HG02870 (cell line): ENCODE measurements around the gene PLAAT5.
"Not testable (repeated sequence)": the region's sequence is repeated elsewhere in the genome, so short reads cannot be mapped to it uniquely, and the experiment has no call there.

Experiments
- ATAC-seq: cut with Tn5 transposase; IDR thresholded peaks from one replicate; pipeline ENCODE4 v1.9.1; 2021; ENCODE audit warnings: mild to moderate bottlenecking, moderate library complexity; ENCODE audit not compliant: unreplicated experiment

Gene PLAAT5

DNA sequence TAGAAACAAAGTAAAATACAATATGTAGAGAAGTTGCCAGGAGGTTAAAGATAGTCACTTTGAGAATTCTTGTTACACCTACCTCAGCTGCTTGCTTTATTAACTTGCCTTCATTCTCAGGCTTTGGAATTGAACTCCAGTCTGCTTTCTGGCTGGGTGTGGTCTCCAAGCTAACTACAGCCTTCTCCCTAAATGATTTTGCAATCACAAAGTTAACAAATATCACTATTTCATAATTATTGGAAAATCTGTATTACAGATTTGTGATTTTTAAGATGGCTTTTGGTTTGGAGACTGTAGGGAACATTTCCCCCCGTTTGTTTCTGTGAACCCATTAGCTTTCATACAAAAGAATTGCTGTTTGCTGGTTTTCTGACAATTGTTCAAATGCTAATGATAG is 2.2 kb downstream of the PLAAT5 start:
- ATAC-seq = no peak

DNA sequence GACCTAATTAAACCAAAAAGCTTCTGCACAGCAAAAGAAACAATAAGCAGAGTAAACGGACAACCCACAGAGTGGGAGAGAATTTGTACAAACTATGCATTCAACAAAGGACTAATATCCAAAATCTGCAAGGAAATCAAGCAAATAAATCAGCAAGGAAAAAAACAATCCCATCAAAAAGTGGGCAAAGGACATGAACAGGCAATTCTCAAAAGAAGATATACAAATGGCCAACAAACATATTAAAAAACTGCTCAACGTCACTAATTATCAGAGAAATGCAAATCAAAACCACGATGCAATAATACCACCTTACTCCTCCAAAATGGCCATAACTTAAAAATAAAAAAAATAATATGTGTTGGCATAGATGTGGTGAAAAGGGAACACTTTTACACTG is 5.2 kb downstream of the PLAAT5 start:
- ATAC-seq = no peak

DNA sequence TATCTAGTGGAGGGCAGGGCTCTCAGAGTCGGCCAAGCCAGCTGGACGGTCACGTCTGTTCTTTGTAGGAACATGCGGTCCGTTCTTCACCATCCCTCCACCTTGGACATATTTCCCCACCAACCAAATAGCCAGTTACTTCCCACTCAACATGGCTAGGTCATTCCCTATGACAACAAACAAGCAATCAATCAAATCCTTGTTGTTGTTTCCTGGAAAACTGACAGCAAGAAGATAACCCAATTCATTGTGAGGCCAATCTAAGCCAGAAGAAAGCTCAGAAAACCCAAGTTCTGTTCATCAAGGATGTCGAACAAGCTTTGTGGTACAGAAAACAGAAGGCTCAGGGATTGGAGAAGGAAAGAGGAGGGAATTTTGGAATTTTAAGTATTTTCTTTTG is 10.9 kb downstream of the PLAAT5 start:
- no peak for ATAC-seq

DNA sequence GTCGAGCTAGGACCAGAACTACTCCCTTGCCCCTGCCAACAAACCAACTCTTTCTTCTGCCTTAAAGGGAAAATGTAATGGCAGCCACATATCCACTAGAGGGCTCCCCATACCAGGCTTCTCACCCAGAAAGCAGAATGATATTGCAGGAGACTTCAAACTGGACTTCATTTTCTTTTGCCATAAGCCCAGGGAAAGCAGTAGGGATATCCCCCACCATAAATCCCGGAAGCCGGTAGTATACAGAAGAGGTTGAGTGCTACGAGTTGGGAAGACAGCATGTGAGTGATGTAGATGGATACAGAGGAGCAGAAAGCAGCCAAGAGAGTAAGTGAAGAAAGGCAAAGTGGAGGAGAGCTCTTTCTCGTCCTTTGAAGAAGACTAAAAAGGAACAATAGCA is 12.1 kb downstream of the PLAAT5 start:
- ATAC-seq = no peak

DNA sequence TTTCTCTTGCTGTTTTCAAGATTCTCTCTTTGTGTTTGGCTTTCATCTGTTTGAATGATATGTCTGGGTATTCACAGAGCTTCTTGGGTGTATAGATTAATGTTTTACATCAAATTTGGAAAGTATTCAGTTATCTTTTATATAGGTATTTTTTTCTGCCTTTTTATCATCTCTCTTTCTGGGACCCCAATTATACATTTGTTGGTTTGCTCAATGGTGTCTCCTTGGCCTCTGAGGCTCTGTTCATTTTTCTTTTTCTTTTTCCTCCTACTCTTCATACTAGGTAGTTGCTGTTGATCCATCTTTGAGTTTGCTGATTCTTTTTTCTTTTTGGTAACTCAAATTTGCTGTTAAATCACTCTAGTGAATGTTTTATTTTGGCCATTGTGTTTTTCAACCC is 14.3 kb downstream of the PLAAT5 start:
- no peak for ATAC-seq

DNA sequence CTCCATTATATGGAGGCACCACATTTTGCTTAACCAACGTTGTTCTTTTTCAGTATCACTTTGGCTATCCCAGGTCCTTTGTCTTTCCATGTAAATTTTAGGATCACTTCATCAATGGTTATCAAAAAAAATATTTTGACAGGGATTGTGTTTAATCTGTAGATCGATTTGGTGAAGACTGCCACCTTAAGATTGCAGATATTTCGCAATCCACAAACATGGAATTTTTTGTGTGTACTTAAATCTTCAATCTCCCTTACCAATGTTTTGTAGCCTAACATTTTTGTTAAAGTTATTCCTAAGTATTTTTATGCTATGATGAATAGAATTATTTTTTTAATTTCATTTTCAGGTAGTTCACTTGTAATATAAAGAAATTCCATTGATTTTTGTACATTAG is 18.6 kb downstream of the PLAAT5 start:
- no peak for ATAC-seq

DNA sequence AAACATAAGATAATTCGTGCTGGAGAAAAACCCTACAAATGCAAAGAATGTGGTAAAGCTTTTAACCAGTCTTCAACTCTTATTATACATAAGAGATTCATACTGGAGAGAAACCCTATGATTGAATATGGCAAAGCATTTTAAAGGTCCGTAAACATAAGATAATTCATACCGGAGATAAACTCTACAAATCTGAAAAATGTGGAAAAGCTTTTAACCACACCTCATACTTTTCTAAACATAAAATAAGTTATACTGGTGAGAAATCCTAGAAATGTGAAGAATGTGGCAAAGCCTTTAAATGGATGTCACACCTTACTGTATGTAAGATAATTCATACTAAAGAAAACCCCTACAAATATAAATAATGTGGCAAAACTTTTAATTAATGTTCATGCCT is 20.7 kb downstream of the PLAAT5 start:
- ATAC-seq = no peak

DNA sequence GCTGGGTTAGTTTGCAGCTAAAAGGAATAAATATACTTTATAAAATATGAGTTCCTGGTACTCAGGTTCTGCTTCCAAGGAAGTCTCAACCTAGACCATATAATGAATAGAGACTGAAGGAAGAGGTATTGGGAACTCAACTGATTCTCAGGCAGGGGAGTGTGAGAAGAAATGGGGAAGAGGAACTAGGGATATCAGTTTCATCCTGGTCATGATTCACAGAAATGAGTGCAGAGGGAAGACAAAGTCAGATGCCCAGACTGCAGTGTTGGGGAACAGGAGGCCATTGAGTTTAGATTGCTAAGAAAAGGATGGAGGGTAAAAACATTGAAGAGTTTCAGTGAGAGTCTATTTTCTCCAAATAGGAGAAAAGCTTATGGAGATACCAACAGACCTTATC is 28.8 kb downstream of the PLAAT5 start:
- no peak for ATAC-seq

DNA sequence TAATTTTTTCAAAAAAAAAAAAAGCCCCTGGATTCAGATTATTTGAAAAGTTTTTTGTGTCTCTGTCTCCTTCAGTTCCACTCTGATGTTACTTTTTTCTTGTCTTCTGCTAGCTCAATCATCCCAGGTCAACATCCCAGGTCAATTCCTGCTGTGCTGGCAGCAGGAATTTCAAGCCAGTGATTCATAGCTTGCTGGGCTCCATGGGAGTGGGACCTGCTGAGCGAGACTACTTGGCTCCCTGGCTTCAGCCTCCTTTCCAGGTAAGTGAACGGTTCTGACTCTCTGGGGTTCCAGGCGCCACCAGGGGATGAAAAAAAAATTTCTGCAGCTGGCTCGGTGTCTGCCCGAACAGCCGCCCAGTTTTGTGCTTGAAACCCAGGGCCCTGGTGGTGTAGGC is 31.4 kb downstream of the PLAAT5 start:
- no peak for ATAC-seq

DNA sequence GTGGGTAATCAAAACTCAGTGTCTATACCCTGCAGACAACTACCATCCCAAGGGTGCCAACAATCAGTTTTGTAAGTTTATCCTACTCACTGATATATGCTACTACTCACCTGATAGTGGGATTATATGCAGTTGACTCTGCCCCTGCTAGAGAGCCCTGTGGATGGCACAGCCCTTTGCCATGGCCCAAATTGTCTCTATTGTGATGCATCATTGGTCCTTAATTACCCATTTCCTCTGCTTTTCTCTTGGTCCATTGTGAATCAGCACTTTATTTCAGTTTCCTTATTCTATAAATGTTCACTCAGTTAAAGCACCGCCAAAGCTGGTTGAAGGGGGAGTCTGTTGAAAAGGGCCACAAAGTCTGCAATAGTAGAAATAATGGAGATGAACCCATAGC is 42.3 kb downstream of the PLAAT5 start:
- ATAC-seq = no peak

DNA sequence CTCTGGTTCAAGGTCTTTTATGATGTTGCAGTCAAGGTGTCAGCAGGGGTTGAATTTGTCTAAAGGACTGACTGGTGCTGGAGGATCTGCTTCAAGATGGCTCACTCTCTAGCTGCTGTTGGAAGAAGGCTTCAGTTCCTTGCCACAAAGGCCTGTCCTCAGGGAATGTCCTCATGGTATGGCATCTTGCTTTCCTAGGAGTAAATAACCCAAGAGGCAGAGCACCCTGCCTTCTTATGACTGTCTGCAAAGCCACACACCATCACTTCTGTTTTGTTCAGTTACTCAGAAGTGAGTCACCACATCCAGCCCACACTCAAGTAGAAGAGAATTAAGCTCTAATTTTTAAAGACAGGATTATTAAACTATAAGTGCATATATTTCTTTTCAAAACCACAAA is 45.2 kb downstream of the PLAAT5 start:
- ATAC-seq = no peak

DNA sequence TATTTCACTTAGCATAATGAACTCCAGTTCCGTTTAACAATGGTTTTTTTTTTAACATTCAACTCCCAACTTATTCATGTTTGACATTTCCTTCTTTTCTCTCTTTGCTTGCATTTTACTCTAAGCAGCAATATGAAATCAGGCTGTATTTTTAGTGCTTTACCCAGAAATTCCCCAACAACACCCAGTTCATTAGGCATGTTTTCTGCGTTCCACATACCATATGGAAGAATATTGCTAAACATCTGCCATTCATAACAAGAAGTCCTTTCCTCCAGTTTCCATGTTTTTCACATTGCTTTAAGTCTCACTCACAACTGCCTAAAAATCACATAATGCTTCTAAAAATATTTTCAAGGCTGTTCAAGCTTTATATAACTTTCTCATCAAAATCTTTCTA is 45.8 kb downstream of the PLAAT5 start:
- no peak for ATAC-seq

DNA sequence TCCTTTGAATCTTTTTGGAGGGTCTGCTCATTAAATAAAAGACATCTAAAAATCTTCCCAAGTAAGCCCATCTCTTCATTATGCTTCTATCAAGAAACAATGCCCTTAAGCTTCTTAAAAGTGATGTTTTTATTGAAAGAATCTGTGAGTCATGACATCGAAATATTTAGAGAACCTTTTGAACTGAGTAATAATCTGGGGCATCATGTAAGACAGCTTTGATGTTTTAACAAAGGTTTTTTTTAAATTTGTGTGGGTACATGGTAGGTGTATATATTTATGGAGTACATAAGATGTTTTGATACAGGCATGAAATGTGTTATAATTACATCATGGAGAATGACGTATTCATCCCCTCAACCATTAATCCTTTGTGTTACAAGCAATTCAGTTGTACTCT is 46.8 kb downstream of the PLAAT5 start:
- ATAC-seq = no peak

DNA sequence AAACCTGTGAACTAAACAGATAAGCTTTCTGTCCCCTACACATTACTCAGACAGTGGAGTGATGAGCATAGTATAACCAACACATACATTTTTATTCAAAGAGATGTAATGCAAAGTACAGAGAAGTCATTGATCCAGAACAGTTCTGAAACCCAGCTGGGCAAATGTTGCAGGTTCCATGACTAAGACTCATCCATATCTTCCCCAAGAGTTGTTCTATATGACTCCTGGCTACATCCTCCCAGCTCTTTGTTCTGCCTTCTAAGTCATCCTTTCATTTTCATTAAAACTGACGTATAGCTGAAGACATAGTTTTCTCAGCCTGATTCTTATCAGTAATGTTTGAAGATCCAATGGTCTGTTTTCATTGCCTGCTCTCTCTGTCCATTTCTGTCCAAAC is 47.3 kb downstream of the PLAAT5 start:
- no peak for ATAC-seq

DNA sequence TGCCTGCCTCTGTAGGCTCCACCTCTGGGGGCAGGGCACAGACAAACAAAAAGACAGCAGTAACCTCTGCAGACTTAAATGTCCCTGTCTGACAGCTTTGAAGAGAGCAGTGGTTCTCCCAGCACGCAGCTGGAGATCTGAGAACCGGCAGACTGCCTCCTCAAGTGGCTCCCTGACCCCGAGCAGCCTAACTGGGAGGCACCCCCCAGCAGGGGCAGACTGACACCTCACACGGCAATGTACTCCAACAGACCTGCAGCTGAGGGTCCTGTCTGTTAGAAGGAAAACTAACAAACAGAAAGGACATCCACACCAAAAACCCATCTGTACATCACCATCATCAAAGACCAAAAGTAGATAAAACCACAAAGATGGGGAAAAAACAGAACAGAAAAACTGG is 55.1 kb downstream of the PLAAT5 start:
- not testable (repeated sequence) for ATAC-seq

DNA sequence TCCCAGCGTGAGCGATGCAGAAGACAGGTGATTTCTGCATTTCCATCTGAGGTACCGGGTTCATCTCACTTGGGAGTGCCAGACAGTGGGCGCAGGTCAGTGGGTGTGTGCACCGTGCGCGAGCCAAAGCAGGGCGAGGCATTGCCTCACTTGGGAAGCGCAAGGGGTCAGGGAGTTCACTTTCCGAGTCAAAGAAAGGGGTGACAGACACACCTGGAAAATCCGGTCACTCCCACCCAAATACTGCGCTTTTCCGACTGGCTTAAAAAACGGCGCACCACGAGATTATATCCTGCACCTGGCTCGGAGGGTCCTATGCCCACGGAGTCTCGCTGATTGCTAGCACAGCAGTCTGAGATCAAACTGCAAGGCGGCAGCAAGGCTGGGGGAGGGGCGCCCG is 55.6 kb downstream of the PLAAT5 start:
- ATAC-seq = not testable (repeated sequence)

DNA sequence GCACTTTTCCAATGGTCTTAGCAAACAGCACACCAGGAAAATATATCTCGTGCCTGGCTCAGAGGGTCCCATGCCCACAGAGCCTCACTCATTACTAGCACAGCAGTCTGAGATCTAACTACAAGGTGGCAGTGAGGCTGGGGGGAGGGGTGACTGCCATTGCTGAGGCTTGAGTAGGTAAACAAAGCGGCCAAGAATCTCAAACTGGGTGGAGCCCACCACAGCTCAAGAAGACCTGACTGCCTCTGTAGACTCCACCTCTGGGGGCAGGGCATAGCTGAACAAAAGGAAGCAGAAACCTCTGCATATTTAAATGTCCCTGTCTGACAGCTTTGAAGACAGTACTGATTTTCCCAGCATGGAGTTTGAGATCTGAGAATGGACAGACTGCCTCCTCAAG is 60.2 kb downstream of the PLAAT5 start:
- ATAC-seq = not testable (repeated sequence)

DNA sequence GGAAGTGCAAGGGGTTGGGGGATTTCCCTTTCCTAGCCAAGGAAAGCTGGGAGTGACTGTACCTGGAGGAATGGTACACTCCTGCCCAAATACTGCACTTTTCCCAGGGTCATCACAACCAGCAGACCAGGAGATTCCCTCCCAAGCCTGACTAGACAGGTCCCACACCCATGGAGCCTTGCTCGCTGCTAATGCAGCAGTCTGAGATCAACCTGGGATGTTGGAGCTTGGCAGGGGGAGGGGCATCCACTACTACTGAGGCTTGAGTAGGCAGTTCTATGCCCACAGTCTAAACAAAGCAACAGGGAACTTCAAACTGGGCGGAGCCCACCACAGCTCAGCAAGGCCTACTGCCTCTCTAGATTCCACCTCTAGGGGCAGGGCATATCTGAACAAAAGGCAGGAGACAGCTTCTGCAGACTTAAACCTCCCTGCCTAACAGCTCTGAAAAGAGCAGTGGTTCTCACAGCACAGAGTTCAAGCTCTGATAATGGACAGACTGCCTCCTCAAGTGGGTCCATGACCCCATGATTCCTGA is 62.9 kb downstream of the PLAAT5 start:
- no peak for ATAC-seq

DNA sequence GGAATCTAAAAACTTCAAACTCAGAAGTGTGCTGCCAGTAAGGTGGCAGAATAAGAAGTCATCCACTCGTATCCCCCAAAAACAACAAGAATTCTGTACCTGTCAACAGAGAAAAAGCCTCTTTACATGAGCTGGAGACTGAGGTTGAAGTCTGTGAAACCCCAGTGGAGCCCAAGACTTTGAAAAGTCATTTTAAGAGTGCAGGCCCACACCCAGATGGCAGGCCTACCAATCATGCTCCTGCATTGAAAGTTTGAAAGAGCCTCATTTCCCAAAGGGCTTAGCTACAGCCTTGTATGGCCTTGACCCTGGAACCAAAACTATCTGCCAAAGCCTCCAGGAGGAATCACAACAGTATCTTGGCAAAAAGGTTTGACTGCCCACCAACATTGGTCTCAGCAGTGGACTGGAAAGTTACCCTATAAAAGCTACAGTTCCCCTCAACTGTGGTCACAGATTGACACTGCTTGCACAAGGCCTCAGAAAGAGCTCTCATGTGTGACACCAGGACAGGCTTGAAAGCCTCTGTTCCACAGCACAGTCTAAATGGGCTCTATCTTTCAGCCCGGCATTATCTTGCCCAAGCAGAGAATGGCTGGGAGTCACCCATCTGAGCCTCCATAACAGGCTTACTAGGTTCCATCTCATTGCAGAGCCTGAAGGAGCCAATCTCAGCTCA is 73.7 kb downstream of the PLAAT5 start:
- peak; percentile 51 for ATAC-seq
